Activated T-cell treated with anti-CD3 and anti-CD28 coated beads, Interleukin-2, amount 50 U/mL, for 24 hours (primary cell): ENCODE results near the gene ADGB.

Source experiments
- DNase-seq: peaks from one replicate; pipeline ENCODE4 v3.0.0-alpha.2; 2020
- H3K27ac Mint-ChIP-seq: 2 replicates; pipeline ENCODE4 v1.8.0; 2020; ENCODE audit warnings: mild to moderate bottlenecking, mixed read lengths
- H3K27me3 Mint-ChIP-seq: 2 replicates; pipeline ENCODE4 v1.8.0; 2020; ENCODE audit warnings: mixed read lengths
- H3K36me3 Mint-ChIP-seq: 2 replicates; pipeline ENCODE4 v1.8.0; 2020; ENCODE audit warnings: low read depth, mixed read lengths
- H3K4me1 Mint-ChIP-seq: 2 replicates; pipeline ENCODE4 v1.8.0; 2020; ENCODE audit warnings: low read depth, mixed read lengths
- H3K4me3 Mint-ChIP-seq: 2 replicates; pipeline ENCODE4 v1.8.0; 2020; ENCODE audit warnings: mild to moderate bottlenecking, moderate library complexity, mixed read lengths
- H3K9me3 Mint-ChIP-seq: 2 replicates; pipeline ENCODE4 v1.8.0; 2020; ENCODE audit warnings: mixed read lengths

ADGB gene

DNA sequence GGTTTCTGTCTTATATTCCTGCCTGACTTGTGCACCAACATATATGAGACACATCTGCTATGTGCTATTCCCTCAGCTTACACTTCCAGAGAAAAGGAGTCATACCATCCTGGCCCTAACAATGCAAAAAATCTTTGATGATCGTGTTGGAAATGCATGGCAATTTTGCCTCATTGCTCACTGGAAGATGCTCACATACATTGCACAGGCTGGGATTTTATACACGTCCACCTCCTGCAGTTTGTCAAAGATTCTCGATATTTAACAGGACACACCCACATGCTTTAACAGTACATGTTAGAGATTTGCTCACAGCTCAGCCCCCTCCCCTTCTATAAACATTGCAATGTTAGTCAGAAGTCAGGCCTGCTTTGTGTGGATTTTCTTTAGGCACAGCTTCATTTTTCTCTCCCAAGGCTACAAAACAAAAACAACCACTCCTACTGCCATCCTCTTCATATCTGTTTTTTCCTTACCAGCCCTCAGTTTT, 66.1 kb downstream of the ADGB start:
- H3K9me3 Mint-ChIP-seq = no peaks in the 10 kb centered on the region
- H3K4me3 Mint-ChIP-seq = no peak overlapping the region
- peaks cover 3% of the 10 kb centered on the region for H3K27me3 Mint-ChIP-seq
- no peak overlapping the region for H3K27ac Mint-ChIP-seq
- no peaks in the 10 kb centered on the region for H3K4me1 Mint-ChIP-seq
- no peaks in the 10 kb centered on the region for H3K36me3 Mint-ChIP-seq
- DNase-seq = no peak

DNA sequence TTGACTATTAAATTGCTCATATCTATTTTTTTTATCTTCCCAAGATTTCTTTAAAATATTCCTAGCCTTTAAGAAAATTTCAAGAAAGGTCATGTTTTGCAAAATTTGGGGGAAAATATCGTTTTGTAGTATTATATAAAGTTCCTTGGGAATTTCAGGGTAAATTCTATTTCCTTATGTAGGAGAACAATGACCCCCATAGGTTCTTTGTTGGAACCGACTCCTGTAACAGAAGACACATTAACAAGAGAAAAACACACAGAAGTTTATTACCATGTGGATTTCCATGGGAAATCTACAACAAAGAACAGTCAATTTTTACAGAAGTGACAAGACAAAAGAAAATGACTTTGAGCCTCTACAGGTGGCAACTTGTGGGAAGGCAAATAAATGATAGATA, 68.1 kb downstream of the ADGB start:
- Mint-ChIP-seq H3K27ac (no peak overlapping the region), H3K36me3 (no peaks in the 10 kb centered on the region), H3K4me1 (no peaks in the 10 kb centered on the region), H3K9me3 (no peaks in the 10 kb centered on the region), H3K4me3 (no peak overlapping the region), H3K27me3 (peaks cover 10% of the 10 kb centered on the region)
- DNase-seq = no peak

- DNase-seq = no peak
- no peaks in the 10 kb centered on the region for H3K36me3 Mint-ChIP-seq
- H3K9me3 Mint-ChIP-seq = no peaks in the 10 kb centered on the region
- H3K4me3 Mint-ChIP-seq = no peak overlapping the region
- peaks cover 11% of the 10 kb centered on the region for H3K27me3 Mint-ChIP-seq
- no peaks in the 10 kb centered on the region for H3K4me1 Mint-ChIP-seq
- no peak overlapping the region for H3K27ac Mint-ChIP-seq
These were observed 71.4 kb downstream of the ADGB start for GRCh38 chr6:146670161-146670560.

- H3K27me3 Mint-ChIP-seq = peaks cover 11% of the 10 kb centered on the region
- H3K36me3 Mint-ChIP-seq = no peaks in the 10 kb centered on the region
- no peaks in the 10 kb centered on the region for H3K4me1 Mint-ChIP-seq
- DNase-seq = no peak
- no peak overlapping the region for H3K27ac Mint-ChIP-seq
- H3K4me3 Mint-ChIP-seq = no peak overlapping the region
- no peaks in the 10 kb centered on the region for H3K9me3 Mint-ChIP-seq
These were observed 74.3 kb downstream of the ADGB start for GRCh38 chr6:146673069-146673468.

DNA sequence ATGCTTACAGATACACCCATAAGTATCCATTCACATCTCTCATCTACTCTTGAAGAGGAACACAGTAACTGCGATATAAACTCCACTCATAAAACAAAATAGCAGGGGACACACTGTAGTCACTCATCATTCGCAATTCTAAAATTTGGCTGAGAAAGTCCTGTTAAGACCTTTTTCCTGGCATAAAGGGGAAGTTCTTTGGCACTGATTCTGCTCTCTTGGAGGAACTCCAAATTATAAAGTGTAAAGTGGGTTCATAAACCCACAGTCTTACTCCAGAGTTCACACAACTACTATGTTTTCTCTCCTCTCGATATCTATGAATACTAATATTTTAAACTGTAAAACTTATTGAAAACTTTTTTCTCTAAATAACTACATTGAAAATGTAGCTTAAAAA, 80.6 kb downstream of the ADGB start:
- no peaks in the 10 kb centered on the region for H3K4me1 Mint-ChIP-seq
- DNase-seq = no peak
- no peaks in the 10 kb centered on the region for H3K36me3 Mint-ChIP-seq
- no peak overlapping the region for H3K4me3 Mint-ChIP-seq
- no peak overlapping the region for H3K27ac Mint-ChIP-seq
- H3K9me3 Mint-ChIP-seq = no peaks in the 10 kb centered on the region
- no peaks in the 10 kb centered on the region for H3K27me3 Mint-ChIP-seq

DNA sequence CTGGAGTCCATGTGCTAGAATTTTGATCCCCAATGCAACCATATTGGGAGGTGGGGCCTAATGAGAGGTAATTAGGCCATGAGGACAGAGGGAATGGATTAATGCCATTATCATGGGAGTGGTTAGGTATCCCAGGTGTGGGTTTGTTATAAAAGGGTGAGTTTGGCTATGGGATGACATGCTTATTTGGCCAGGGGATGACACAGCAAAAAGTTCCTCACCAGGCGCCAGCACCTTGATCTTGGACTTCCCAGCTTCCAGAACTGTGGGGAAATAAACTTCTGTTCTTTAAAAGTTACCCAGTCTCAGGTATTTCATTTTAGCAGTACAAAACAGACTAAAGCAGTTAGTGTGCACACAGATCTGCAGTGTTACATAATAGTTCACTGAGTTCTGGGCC, 84.1 kb downstream of the ADGB start:
- Mint-ChIP-seq H3K36me3 (no peaks in the 10 kb centered on the region), H3K27ac (no peak overlapping the region), H3K4me3 (no peak overlapping the region), H3K27me3 (peaks cover 3% of the 10 kb centered on the region), H3K9me3 (no peaks in the 10 kb centered on the region), H3K4me1 (no peaks in the 10 kb centered on the region)
- DNase-seq = no peak

DNA sequence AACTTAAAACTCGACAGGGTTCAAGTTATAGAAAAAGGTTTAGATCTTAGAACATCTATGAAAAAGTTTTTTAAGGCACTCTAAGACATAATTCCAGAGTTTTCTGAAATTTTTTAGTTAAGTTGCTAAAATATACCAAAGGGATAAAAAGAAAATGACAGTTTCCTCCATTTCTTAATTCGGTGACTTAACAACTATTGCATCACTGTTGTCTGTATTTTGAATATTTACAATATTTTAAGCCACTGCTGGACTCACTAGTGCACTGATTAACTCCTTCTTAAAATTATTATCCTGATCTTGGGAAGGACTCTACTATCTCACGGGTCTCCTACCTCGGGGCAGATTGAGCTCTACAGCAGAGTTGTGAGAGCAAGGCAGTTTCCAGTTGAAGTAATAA, 91.0 kb downstream of the ADGB start:
- no peaks in the 10 kb centered on the region for H3K9me3 Mint-ChIP-seq
- no peak overlapping the region for H3K4me3 Mint-ChIP-seq
- DNase-seq = no peak
- H3K27ac Mint-ChIP-seq = no peak overlapping the region
- H3K4me1 Mint-ChIP-seq = no peaks in the 10 kb centered on the region
- peaks cover 3% of the 10 kb centered on the region for H3K27me3 Mint-ChIP-seq
- H3K36me3 Mint-ChIP-seq = no peaks in the 10 kb centered on the region

DNA sequence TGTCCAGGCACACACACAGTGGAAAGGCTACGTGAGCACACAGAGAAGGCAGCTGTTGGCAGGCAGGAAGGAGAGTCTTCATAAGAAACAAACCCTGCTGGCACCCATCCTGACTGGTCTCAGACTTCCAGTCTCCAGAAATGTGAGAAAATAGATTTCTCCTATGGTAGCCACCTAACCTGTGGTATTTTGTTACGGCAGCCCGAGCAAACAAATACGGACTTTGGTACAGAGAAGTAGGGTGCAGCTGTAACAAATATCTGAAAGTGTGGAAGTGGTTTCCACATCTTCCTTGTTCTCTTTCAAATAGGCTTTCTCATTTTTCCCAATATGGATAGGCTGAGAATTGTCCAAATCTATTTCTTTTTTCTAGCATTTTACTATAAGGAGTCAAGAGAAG, 94.6 kb downstream of the ADGB start:
- Mint-ChIP-seq H3K27ac (no peak overlapping the region), H3K9me3 (no peaks in the 10 kb centered on the region), H3K36me3 (no peaks in the 10 kb centered on the region), H3K4me1 (no peaks in the 10 kb centered on the region), H3K27me3 (no peaks in the 10 kb centered on the region), H3K4me3 (no peak overlapping the region)
- DNase-seq = no peak

DNA sequence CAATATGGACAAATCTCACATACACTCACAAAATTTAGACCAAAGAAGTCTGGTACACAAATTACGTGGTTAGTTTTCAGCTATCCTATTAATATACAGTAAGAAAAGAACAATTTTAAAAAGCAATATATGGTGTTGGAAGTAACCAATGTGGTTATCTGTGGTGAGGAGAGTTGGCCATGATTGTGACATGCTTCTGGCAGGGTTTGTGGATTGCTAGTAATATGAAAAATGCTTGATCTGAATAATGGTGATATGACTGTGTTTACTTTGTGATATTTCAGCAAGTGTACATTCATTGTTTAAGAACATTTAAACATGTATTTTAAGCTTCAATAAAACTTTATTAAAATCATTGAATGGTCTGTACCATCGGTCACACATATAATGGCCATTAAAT, 99.1 kb downstream of the ADGB start:
- no peak overlapping the region for H3K27ac Mint-ChIP-seq

GRCh38 chr6:146700078-146700686, 101.4 kb downstream of the ADGB start:
- H3K36me3 Mint-ChIP-seq = no peaks in the 10 kb centered on the region
- no peak overlapping the region for H3K27ac Mint-ChIP-seq
- H3K4me1 Mint-ChIP-seq = no peaks in the 10 kb centered on the region
- H3K4me3 Mint-ChIP-seq = no peak overlapping the region
- DNase-seq = no peak
- H3K27me3 Mint-ChIP-seq = no peaks in the 10 kb centered on the region
- H3K9me3 Mint-ChIP-seq = no peaks in the 10 kb centered on the region

More for the DNA sequence above, 99.1 kb downstream of the ADGB start:
- Mint-ChIP-seq H3K36me3 (no peaks in the 10 kb centered on the region), H3K27me3 (no peaks in the 10 kb centered on the region), H3K9me3 (no peaks in the 10 kb centered on the region), H3K4me3 (no peak overlapping the region), H3K4me1 (no peaks in the 10 kb centered on the region)
- DNase-seq = no peak

DNA sequence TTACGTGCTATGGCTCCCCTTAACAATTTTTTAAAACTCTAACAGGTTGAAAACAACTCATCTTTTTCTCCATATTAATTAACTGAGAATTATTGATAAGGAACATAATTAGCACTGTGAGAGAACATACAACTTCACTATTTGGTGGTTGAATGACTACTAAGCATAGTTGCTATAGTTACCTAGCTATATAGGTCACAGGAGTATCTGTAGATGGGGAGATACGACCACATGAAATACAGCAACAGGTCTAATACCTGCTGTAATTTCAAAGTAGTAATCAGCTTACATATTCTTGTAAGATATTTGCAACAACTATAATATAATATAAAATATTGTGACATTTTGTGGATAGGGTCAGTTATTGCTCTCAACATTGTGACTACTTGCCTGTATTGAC, 102.9 kb downstream of the ADGB start:
- Mint-ChIP-seq H3K27ac (no peak overlapping the region), H3K4me3 (no peak overlapping the region), H3K4me1 (no peaks in the 10 kb centered on the region), H3K36me3 (no peaks in the 10 kb centered on the region), H3K27me3 (no peaks in the 10 kb centered on the region), H3K9me3 (no peaks in the 10 kb centered on the region)
- DNase-seq = no peak

- no peaks in the 10 kb centered on the region for H3K4me1 Mint-ChIP-seq
- H3K27ac Mint-ChIP-seq = no peak overlapping the region
- no peaks in the 10 kb centered on the region for H3K36me3 Mint-ChIP-seq
- no peak overlapping the region for H3K4me3 Mint-ChIP-seq
- no peaks in the 10 kb centered on the region for H3K27me3 Mint-ChIP-seq
- no peaks in the 10 kb centered on the region for H3K9me3 Mint-ChIP-seq
- no peak for DNase-seq
These were observed 110.4 kb downstream of the ADGB start for GRCh38 chr6:146709036-146709622.

DNA sequence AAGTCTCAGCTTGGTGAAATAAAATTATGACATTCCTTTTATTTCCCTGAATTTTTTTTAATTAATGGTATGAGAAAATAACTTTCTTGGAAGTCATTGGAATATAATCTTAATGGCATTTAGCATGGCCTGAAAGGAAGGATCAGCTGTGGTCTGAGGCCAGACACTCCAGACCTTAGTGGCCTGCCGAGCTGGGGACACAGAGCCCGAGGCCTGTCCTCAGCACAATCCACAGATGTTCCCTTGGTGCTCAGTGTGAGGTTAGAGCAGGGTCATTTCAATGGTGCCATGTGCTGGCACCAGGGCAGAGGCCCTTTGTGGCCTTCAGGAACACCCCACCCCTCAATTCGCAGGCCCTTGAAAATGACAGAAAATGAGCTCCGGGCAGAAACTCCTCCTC, 120.6 kb downstream of the ADGB start:
- Mint-ChIP-seq H3K36me3 (no peaks in the 10 kb centered on the region), H3K27ac (no peak overlapping the region), H3K9me3 (no peaks in the 10 kb centered on the region), H3K4me1 (no peaks in the 10 kb centered on the region), H3K27me3 (no peaks in the 10 kb centered on the region), H3K4me3 (no peak overlapping the region)
- no peak for DNase-seq

GRCh38 chr6:146739696-146740095, 140.9 kb downstream of the ADGB start:
- no peaks in the 10 kb centered on the region for H3K9me3 Mint-ChIP-seq

DNA sequence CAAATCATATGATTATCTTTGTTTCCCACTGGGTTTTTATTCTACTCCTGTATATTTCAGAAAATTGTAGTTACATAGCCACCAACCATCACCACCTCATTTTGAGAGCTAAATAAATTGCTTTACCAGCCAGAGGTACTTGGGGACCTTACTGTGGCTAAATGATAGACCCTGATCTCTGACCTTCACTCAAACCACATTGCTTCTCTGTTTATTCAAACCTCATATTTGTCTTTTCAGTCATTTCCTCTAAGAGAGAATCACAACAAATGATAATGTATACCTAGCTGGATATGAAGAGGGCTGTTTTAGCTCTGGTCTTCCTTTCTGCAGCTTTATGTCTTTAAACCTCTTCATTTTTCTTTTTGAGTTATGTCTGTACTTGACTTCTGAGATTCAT, 142.8 kb downstream of the ADGB start:
- DNase-seq = no peak
- Mint-ChIP-seq H3K36me3 (no peaks in the 10 kb centered on the region), H3K4me3 (no peak overlapping the region), H3K27ac (no peak overlapping the region), H3K27me3 (no peaks in the 10 kb centered on the region), H3K9me3 (no peaks in the 10 kb centered on the region), H3K4me1 (no peaks in the 10 kb centered on the region)

More at GRCh38 chr6:146739696-146740095, 140.9 kb downstream of the ADGB start:
- Mint-ChIP-seq H3K36me3 (no peaks in the 10 kb centered on the region), H3K4me3 (no peak overlapping the region), H3K27ac (no peak overlapping the region), H3K4me1 (no peaks in the 10 kb centered on the region), H3K27me3 (no peaks in the 10 kb centered on the region)
- no peak for DNase-seq

GRCh38 chr6:146753306-146753705, 154.5 kb downstream of the ADGB start:
- H3K27ac Mint-ChIP-seq = no peak overlapping the region

More at GRCh38 chr6:146753306-146753705, 154.5 kb downstream of the ADGB start:
- no peak for DNase-seq
- Mint-ChIP-seq H3K36me3 (no peaks in the 10 kb centered on the region), H3K27me3 (no peaks in the 10 kb centered on the region), H3K4me3 (no peak overlapping the region), H3K4me1 (no peaks in the 10 kb centered on the region), H3K9me3 (peaks cover 9% of the 10 kb centered on the region)
